GM18870 (cell line): ENCODE measurements around the gene ERC2.

ENCODE experiments used
- ATAC-seq: cut with Tn5 transposase; IDR thresholded peaks from one replicate; pipeline ENCODE4 v1.9.1; 2021; ENCODE audit warnings: moderate library complexity; ENCODE audit not compliant: unreplicated experiment

The ERC2 gene

DNA sequence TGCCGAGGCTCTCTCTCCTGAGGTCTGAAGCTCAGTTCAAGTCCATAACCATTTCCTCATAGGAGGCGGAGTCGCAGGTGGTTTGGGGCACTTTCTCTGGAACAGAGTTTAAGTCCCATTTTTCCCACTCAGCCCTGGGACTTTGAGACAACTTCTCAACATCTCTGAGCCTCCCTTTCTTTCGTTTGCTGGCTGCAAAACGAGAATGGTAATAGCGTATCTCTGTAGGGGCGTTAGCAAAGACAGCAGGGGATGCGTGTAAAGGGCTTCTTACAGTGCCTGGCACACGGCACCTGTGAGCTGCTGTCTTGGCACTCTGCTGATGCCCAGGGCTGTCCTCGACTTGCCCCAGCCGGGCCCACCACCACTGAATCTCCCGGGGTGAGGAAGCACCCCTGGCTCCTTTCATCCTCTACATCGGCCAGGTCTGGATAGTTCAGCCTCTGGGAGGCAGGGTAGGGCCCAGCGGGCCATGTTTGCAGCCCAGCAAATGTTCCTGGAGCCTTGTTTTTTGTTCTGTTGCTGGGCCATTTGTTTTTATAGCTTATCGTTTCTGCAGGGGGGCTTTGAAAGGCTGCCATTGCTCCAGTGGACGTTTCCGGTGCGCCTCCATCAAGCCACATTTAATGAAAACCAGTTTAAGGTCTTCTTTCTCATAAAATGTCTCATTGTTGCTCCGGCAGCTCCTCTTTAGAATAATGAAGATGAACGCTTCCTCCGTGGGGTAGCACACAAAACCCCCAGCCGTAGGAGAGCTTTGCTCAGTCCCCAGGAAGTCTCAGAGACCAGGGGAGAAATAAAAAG lies 921.2 kb downstream of the ERC2 start:
- ATAC-seq, result no peak

DNA sequence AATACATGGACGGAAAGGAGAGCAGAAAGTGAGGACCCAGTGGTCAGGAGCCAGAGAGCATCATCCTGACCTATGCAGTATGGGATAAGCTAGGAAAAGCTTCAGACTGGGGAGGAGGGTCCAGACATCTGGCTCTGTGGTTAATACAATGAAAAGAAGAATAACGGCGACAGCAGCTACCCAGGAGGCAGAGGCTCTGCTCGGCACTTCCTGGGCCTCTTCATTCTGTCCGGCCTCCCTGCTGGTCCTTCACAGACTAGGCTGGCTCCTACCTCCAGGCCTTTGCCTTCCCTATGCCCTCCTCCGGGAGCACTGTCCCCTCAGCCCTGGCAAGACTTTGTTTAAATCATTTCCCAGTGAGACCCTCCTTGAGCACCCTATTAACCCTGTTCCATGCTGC lies 922.3 kb downstream of the ERC2 start:
- ATAC-seq, result no peak

DNA sequence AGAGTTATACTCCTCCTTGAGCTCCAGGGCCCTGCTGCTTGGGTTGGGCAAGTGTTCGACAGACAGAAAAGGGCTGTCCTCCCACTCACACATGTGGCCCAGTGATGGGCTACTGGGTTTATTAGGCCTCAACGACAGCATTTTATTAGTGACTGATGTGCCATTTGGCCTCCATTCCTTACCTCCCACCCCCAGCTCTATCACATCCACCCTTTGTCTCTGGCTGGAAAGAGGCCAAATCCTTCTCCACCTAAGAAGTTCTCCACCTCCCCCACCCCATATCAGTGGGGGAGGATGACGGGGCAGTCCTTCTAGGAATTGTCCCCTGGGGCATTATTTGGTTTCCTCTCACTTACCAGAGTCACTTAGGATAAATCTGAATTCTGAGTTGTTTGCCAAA lies 924.0 kb downstream of the ERC2 start:
- no peak for ATAC-seq

DNA sequence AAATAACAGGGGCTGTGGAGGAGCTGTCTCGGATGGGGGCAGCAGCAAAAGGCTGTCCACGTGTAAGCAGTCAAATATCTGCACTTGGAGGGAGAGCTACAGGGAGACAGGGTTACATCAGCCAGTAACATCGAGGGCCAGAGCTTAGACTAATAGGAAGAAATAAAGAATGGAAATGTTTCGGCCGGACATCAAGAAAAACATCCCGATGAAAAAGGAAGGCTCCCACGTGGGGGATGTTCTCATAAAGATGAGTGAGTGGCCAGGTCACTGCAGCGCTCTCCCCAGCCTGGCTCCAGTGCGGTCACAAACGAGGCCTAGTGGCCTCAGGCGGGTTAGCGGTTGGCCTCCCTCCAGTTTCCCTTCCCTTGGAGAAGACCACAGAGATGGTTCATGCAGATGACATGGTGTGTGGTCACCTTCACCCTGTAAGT lies 925.1 kb downstream of the ERC2 start:
- ATAC-seq, result no peak

DNA sequence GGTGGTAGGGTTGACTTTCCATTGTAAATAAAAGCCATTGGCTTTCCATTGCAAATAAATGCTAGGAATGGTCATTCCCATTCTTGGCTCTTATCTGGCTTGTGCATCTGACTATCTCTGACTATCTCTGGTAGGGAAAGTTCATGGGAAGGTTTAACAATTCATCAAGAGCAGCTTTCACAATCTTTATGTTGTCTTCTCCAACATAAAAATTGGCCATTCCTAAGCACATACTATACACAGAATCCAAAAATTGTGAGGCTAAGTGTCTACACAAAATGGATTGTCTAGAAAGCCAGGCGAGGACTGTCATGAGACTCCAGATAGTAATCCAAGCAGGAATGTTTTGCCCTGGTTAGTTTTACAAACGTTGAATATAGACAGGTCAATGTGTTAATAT lies 926.8 kb downstream of the ERC2 start:
- no peak for ATAC-seq

DNA sequence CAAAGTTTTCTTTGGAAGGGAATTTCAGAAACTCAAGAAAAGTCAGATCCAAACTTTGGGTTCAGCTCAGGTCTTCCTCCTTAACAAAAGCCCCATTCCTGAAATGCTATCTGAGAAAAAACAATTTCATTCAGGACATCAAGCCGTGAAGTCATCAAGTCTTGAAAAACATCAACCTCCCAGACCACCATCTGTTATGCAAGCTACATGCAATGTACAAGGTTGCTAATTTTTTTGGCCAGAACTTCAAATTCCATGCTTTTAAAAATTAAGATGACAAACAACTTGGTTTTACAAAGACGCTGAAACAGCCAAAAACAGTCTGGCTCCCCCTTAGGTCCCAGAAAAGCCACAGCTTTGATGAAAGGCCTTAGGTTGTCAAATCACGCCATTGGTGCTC lies 927.3 kb downstream of the ERC2 start:
- no peak for ATAC-seq

DNA sequence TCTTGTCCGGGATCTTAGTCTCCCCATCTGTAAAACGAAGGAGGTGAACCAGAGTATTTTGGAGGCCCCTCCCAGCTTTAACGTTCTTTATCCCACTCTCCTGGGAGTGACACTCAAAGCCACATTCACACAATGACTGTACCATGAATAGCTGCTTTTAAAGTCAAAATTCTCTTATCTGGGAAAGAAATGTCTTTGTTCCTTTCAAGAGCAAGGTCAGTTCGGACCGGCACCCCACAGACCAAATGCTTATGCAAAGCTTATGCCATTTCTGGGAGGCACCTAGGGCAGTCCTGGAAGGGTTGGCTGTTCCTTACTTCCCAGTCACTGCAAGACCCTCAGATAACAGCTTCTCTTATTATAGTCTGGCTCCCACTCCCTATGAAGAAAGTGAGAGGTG lies 927.7 kb downstream of the ERC2 start:
- ATAC-seq, result no peak

DNA sequence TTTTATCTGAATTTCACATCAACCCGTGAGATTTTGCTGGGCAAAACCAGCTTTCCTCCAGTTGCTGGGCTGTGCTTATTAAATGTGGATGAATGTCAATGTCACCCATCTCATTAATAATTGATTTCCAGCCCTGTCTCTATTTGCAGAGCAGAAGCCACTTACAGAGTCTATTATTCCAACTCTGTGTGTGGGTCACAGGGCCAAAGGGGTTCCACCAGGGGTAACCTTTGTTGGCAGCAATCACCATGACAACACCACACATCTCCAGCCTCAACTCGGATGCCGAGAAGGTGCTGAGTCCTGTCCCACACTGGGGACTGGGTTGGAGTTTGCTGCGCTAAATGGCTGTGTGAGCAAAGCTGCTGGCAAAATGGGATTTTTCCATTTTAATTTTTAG lies 930.1 kb downstream of the ERC2 start:
- no peak for ATAC-seq

DNA sequence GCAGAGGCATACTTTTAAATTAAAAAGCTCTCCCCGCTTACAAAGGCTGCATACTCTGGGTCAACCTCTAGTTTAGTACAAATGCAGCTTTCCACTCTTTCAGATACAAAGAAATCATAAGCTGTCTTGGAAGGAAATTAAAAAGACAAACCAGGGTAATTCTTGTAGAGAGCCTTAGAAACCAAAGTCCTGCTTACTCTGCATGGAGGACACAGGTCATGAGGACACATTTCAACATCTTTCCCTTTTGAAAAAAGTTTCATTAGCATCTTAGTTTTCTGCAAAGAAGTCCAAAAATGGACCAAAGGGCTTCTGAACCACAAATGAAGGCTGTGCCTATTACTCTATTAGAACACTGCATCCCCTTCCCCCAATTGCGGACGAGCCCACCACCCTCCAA lies 930.7 kb downstream of the ERC2 start:
- ATAC-seq, result no peak

DNA sequence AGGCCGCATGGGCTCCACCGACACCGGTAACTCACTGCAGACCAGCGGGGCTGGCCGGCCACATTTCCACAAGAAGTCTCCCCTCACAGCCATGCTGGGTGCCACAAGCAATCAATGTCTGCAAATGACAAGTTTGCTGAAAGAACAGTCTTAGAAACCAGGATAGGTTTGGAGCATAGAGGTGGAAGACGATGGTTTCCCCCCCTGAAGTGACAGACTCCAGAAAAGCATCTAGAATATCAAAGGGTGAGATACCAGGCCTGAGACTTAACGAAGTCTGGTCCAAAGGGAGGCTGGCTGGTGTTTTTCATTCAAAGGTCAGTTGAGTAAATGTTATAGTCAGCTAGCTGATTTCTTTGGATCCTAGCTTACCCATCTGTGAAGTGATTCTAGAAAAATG lies 931.1 kb downstream of the ERC2 start:
- ATAC-seq, result no peak

DNA sequence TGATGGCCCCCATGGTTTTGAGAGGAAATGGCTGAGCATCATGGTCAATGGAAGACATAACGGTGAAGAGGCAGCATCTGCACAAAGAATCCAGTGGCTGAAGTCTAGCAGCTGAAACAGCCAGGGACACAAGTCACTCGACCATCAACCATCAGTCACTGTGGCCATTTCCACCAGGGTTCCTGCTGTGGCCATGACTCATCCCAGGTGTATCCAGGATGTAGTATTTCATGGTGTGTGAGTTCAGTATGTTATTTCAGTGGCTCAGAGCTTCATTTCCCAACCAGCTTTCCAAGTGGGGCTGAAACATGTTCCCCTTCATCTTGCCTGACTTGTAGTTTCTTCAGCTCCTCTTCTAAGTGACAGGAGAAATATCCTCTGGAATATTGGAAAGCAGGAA lies 933.4 kb downstream of the ERC2 start:
- no peak for ATAC-seq

DNA sequence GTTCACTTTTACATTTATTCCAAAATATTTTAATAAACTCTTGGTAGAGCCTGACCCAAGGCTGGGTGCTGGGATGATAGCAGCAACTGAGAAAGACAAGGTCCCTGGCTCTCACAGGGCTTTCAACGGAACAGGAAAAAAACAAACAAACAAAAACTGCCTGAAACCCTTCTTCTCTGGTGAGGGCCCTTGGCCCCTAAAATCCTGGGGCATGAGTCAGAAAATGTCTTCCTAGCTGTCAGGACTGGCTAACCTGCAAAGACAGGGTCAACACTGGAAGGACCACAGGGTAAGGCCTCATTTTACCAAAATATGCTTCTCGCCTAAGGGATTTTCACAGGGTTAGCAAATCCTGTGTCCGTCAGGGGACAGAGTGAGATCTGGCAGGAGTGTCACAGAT lies 935.5 kb downstream of the ERC2 start:
- ATAC-seq, result no peak

DNA sequence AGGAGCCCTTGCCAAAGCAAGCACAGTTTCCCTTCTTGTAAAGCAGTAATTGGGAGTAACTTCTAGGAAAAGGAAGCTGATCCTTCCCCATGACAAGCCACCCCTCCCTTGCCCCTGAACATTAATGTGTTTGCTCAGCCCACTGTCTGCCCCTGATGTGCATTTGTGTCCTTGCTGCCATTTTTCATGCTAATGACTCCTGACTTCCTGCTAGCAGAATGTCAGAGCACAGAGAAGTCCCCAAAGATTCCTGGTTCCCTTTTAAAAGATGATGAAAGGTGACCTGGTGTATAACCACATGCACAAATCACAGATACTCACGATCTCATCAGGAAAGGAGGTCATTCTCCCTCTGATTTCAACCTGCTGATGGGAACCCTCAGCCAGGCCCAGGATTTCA lies 936.9 kb downstream of the ERC2 start:
- ATAC-seq, result no peak

DNA sequence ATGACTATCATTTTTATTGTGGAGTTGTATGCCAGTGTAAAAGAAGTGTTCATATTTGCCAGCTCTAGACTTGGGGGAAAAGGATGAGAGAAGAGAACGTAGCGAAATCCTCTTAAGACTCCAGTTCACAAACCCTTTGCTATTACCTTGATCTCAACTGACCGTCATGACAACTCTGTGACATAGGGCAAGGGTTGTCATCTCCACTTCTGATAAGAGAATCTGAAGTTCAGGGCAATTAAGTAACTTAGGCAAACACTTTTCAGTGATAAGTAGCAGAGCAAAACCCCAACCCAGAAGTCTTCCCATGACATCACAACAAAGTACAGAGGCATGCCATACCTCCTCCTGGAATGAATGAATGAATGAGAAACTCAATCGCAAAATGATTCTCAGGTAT lies 940.9 kb downstream of the ERC2 start:
- no peak for ATAC-seq

DNA sequence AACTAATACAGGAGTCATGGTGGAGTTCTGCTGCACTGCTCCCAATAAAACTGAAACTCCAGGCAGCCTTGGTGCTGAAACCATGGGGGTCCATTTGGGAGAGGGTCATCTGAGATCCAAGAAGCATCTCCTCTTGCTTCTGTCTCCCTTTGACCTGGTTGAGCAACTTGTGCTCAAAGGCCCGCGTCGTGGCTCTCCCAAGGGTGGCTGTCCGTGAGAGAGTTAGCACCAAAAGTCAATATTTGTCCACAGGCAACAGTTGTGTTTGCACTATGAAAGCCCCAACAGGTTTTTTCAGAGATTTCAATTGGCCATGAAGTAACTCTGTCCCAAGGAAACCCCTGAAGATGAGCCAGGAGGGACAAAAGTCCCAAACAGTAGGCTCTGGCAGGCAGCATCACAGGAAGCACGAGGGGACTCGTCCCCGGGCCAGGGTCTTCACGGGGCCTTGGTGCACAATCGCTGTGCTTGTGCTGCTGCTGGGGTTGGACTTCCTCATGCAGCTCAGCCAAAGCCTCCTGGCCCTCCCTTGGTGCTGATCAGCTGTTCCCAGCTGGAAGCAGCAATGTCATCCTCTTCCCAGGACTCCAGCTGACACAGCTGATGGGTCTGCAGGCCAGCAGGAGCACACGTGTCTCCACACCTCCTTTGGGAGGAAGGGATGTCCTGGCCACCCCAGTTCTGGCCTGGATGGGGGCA lies 941.8 kb downstream of the ERC2 start:
- ATAC-seq, result no peak

DNA sequence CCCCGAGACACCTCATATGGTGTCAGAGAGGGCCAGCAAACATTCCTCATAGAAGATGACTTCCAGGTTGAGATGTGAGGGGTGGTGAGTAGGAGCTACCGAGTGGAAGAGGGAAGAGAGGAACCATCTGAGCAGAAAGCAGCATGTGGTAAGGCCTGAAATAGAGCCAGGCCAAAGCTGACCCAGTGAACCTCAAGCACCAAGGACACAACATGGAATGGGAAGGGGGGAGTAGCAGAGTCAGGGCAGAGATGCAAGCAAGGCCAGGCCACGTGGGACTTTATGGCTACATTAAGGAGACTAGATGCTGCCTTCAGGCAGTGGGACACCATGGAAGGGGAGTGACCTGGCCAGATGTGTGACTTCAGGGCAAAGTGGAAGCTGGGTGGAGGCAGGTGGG lies 942.8 kb downstream of the ERC2 start:
- no peak for ATAC-seq

DNA sequence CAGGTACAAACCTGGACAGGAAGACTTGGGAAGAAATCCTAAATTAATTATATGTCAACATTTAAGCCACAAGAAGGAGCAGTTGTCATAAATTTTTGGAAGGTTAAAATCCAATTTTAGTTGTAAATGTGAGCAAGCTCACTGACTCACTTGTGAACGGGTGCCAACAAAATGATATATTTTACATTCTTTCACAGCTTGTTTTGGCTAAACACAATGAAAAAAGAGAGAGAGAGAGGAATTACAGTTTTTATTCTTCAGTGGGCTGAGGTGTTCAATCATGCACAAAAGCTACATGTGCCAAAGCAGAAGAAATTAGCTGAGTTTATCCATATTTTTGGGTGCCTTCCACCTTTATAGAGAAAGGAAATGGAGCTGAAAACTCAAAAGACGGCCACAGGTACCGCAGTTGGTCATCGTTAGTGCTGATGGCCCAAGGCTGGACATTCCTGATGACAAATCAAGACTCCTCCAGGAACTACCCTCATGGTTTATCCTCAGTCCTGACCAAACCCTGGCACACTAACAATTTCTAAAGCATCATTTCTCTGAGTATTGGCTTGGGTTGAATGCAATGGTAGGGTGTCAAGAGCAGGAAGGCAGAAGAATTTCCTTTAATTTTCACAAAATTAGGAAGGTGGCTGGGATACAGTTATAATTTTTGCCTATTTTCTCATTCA lies 943.6 kb downstream of the ERC2 start:
- no peak for ATAC-seq

DNA sequence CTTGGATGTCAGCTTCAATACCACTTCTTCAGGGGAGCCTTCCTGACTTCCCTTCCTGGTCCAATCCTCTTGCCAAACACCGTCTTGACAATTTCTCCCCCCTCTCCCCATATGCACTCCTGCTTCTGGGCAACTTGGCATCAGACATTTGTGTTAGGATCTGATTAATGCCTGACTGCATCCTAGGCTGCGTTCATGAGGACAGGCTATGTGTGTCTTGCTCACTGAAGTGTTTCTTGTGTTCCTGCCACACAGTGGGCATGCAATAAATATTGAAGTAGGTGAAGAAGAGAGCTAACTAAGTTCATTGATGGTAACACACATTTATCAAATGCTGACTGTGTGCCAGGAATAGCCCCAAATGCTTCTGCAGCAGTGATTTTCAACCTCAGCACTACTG lies 944.8 kb downstream of the ERC2 start:
- ATAC-seq, result no peak

DNA sequence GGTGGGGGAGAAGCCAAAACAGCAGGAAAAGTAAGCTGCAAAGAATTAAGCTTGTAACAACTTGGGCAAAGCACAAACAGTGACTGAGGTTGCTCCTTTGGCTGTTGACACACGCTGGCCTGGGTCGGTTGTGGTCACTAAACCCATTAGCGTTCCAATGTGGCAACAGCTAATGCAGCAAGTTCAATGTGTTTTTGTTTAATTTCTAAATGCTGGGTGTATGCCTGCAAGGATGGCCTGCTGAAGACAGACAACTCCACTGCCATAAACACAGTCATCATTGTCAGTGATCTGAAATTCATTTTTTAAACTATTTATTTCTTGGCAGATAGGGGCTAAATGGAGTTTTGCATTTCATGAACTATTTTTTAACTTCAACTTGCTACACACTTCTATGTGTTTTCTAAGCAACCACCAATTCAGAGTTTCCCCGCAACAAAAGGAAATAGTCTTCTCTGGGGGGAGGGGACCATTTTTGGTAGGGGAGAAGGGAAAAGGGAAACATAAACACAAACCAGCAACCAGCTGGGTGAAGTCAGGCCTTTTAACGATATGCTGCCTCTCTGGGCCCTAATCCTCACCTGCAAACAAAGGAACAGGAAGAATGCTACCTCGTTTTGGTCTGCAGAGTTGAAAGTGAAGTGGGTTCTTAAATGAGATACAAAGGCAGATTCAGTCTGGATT lies 946.4 kb downstream of the ERC2 start:
- no peak for ATAC-seq

DNA sequence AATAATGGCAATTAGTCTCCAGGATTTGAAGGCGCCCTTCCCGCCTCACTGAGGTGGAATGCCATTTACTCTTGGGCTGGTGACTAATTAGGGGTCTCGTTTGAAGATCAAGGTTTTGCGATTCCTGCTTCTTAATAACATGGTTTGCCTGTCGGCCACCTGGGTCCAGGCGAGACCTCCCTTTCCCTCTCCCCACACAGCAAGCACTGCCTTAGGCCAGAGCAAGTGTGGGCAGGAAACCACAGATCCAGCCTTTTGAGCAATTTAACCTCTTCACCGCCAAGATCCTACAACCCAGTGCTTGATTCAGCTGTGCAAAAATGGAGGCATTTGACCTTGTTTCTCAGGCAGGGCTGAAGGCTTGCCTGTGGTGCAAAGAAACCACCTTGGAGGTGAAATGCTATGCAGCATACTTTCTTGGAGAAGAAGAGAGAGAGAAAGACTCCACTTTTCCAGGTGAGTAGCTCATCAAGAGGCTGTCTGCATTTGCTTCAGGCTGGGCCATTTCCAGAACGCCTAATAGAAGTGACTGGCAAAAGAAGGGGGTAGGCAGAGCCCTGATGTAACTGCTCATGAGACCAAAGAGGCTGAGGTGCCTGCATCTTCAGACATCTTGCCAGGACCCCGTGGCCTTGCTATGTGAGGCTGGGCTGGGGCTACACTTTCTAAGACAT lies 947.1 kb downstream of the ERC2 start:
- no peak for ATAC-seq

DNA sequence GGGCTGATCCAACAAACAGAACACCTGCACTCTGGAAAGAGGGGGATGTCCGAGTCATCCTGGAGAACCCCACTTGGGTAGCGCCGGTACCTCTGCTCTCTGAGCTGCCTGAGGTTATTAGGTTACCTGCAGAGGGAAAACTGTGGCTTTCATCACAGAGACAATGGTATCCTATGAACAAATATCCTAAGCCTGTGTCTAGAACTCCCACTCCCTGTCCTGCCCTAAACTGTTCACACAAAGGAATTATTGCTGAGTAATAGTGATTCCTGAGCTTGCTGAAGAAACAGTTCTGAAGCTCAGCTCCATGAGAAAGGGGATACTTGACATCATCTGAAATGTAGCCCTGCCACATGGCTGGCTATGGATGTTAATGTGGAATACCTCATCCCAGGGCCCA lies 949.2 kb downstream of the ERC2 start:
- ATAC-seq, result no peak
